Sigmoid colon (tissue), 4 donors: ENCODE data around the gene MARVELD3.

ENCODE experiments used
- EP300 ChIP-seq, 4 donors: sonication (generic); formaldehyde crosslinking; IDR thresholded peaks; one replicate each; pipeline ENCODE4 v1.6.1; 2017; ENCODE audit warnings: antibody characterized with exemption in 4 of 4
- POLR2A ChIP-seq, 2 donors: fragments of 450-650 bp; IDR thresholded peaks; one replicate each; pipeline ENCODE4 v1.6.1; 2016; ENCODE audit warnings: antibody characterized with exemption in 2 of 2, mild to moderate bottlenecking in 2 of 2, moderate library complexity in 2 of 2
- POLR2AphosphoS5 ChIP-seq, 4 donors: sonication (generic); formaldehyde crosslinking; IDR thresholded peaks; one replicate each; pipeline ENCODE4 v1.6.1; 2017; ENCODE audit warnings: antibody characterized with exemption in 4 of 4
- TF ChIP-seq, protein P1 (sequence below), 4 experiments: fragments of 450-650 bp in 3 of 4; fragments of 200-600 bp in 1 of 4; IDR thresholded peaks; one replicate each; pipeline ENCODE4 v1.5.1; 2016 to 2019; ENCODE audit warnings: antibody characterized with exemption in 4 of 4, mild to moderate bottlenecking in 3 of 4, moderate library complexity in 2 of 4

DNA sequence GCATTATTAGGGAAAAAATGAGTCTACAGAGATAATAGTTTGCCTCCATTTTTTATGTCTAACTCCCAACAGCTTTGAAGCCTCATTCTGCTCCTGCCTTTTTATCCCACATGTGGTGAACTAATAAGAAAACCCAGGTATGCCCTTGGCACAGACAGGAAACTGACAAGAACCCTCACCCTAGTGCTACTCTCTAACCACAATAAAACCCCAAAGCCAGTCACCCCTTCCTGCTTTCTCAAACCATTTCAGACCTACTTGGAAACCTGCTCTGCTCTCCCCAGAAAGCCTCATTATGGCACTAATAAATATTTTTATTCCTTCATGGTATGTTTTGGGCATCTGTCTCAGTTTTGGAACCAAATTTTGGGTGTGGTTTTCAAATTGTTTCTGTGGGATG, 3.9 kb upstream of the MARVELD3 start:
- TF ChIP-seq POLR2A (IDR thresholded peaks at IDR 0.05), result no peak
- TF ChIP-seq, protein P1, sequence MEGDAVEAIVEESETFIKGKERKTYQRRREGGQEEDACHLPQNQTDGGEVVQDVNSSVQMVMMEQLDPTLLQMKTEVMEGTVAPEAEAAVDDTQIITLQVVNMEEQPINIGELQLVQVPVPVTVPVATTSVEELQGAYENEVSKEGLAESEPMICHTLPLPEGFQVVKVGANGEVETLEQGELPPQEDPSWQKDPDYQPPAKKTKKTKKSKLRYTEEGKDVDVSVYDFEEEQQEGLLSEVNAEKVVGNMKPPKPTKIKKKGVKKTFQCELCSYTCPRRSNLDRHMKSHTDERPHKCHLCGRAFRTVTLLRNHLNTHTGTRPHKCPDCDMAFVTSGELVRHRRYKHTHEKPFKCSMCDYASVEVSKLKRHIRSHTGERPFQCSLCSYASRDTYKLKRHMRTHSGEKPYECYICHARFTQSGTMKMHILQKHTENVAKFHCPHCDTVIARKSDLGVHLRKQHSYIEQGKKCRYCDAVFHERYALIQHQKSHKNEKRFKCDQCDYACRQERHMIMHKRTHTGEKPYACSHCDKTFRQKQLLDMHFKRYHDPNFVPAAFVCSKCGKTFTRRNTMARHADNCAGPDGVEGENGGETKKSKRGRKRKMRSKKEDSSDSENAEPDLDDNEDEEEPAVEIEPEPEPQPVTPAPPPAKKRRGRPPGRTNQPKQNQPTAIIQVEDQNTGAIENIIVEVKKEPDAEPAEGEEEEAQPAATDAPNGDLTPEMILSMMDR (IDR thresholded peaks at IDR 0.05), result no peak
- no peak for TF ChIP-seq POLR2AphosphoS5 (IDR thresholded peaks at IDR 0.05)
- no peak for TF ChIP-seq EP300 (IDR thresholded peaks at IDR 0.05)
